HG03025 (cell line): ENCODE data around the gene GDF10.

Experiments used
- ATAC-seq: cut with Tn5 transposase; IDR thresholded peaks from one replicate; pipeline ENCODE4 v1.9.1; 2021; ENCODE audit warnings: mild to moderate bottlenecking, moderate library complexity; ENCODE audit not compliant: unreplicated experiment, low FRiP score

GDF10 gene

DNA sequence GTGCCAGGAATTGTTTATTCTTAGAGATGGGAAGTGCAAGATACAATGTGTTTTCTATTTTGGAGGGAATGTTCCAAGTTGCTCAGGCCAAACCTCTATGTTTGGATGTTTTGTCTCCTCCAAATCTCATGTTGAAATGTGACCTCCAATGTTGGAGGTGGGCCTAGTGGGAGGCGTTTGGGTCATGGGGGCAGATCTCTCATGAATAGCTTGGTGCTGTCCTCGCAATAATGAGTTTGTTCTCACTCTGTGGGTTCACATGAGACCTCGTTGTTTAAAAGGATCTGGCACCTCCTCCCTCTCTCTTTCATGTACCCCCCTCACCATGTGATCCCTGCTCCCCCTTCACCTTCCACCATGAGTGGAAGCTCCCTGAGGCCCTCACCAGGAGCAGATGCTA, 8.3 kb upstream of the GDF10 start:
- no peak for ATAC-seq

DNA sequence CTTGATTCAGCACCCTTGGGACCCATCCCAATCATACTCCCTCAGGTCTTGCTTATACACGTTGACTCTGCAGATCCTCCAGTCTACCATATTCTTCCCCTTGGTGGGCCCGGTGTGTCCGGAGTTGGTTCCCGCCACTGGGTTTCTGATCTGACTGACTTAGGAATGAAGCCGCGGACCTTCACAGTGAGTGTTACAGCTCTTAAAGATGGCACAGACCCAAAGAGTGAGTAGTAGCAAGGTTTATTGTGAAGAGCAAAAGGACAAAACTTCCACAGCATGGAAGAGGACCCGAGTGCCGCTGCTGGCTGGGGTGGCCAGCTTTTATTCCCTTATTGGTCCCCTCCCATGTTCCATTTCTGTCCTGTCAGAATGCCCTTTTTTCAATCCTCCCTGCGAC, 5.9 kb upstream of the GDF10 start:
- ATAC-seq: no peak

DNA sequence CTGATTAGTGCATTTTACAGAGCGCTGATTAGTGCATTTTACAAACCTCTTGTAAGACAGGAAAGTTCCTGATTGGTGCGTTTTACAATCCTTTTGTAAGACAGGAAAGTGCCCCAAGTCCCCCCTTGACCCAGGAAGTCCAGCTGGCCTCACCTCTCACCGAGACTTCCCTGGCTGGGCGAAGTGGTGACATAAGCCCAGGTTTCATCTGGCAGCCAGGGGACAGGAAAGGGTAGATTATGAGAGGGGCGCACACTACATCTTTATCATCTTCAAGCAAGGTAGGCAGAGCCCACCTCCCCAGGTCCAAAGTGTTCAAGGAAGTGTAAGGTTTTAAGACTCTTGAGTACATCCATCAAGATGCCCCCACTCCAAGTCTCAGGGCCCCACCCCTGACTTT, 5.5 kb upstream of the GDF10 start:
- ATAC-seq: no peak

DNA sequence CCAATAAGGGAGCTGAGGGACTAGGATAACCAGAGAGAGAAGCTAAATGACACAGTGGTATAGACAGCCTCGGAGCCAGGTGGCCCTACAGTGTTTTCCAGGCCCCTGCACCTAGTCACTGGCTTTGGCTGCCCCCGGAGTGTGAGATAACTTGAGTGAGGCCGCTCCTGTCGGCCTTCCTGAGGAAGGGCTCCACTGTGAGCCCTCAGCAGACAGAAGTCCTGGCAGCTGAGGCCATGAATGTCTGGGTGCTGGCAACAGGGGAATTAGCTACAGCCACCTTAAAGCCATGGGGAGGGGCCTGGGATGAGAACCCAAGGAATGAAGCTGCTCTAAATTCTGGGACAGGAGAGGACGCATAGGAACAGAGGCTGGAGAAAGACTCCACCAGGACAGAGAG, 4.6 kb upstream of the GDF10 start:
- ATAC-seq: no peak

DNA sequence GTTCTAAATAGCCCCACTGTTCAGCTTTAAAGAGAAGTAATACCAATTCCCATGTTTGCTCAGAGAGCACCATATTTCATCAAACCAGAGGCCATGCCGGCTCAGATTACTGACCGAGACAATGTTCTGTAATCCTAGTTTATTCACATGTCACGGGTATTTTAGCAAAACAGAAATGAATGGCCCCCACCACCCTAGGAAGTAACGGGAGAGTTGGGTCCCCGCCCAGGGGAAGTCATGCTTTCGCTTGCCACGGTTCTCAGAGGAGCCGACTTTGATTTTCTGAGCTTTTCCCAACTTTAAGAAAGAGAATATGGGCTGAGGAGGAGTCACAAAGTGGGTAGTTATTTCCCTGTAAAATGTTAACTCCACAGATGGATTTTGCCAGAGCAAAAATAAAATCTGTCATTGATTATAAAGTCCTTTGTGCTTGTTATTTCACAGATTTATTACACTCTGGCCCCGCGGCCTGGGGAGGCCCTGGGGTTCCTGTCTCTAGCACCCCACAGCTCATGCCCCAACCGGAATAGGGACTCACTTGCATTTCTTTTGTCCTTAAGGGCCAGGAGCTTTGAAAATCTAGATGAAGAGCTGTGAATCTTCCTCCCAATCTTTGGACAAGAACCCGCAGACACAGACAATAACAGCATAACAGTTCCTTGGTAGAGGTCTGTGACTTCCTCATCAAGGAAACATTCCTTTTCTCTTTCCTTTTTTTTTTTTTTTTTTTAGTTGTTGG, 3.7 kb upstream of the GDF10 start:
- no peak for ATAC-seq

DNA sequence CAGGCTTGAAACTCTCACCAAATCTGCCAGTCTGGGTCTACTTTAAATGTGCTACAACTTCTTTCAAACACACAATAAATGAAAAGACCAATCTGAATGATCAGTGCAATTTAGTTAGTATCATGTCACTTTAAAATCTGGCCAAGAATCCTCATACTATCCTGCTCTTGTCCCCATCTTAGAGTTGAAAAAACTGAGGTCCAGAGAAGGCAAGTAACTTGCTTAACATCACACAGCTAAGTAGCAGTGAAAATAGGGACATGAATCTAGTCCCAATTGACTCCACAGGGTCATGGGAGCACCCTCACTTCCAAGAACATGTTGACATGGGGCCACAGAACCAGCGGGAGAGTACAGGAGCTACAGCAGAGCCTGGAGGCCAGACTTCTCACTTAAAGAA, 3.1 kb upstream of the GDF10 start:
- ATAC-seq: no peak

DNA sequence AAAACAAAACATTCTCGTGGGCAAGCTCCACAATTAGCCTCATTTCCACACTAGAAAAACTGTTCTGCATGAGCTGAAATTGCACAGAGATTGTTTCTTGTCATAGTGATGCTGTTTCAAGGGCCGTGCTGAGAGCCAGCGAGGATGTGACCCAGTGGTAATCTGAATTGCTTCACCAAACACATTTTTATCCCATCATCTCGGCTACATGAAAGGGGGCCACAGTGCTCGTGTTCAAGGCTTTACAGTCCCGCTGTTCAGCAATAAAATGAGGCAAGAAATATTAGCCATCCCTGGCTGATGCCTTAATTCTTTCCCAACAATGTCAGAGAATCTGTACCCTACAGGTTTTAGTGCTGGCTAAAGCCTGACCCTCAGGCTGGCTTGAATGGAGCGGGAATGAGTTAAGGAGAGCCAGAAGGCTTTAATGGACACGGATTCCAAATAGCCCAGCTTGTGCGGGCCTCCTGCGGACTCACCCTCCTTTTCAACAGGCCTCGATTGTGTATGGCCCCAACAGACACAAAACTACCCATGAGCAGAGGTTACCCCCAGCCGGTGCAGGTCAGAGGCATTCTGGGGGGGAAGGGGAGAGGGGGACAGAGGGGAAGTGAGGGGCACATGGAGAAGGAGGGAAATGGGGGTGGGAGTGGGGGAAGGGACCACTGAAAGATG, 2.0 kb upstream of the GDF10 start:
- ATAC-seq: no peak

DNA sequence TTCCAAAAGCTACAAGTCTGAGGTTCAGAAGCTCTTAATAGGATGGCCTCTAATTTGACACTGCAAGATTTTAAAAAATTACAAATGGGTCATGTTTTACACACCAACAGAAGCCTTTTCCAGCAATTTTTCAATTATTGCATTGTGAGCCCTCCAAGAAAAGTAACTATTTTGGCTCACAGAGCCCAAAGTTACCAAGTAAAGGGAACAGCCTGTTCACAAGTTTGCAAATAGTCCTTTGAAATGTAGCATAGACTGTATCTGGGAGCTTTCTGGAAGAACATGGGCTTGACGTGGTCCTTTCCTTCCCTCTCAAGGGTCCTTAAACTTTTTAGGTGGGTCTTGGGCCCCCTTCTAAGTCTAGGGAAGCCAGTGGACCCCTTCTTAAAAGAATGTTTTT, 1.3 kb upstream of the GDF10 start:
- ATAC-seq: no peak

DNA sequence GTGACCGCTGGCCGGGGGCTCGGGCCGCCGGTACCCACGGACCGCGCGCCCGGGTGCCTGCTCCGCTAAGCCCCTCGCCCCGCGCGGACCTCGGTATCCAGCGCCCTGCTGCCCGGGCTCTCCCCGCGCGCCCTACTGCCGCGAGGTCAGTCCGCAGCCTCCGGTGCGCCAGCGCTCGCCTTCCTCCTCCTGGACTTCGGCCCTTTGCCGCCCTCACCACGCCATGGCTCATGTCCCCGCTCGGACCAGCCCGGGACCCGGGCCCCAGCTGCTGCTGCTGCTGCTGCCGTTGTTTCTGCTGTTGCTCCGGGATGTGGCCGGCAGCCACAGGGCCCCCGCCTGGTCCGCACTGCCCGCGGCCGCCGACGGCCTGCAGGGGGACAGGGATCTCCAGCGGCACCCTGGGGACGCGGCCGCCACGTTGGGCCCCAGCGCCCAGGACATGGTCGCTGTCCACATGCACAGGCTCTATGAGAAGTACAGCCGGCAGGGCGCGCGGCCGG, 483 bp downstream of the GDF10 start:
- no peak for ATAC-seq

DNA sequence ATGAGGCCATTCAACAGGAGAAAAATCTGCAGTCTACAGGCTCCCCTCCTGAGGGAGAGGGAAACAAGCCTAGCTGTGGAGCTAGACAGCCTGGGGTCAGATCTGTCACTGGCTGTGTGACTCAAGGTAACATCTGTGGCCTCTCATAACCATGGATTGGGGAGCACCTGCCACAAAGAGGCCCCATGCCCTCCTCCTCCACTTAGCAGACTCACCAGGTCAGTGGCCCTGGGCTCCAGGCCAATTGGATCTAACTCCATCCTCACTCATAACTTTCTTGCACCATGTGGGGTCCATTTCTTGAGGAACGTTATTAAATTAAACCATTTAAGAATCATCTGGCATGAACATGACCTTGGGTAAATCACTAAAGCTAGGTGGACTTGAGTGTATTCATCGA, 1.8 kb downstream of the GDF10 start:
- ATAC-seq: no peak

DNA sequence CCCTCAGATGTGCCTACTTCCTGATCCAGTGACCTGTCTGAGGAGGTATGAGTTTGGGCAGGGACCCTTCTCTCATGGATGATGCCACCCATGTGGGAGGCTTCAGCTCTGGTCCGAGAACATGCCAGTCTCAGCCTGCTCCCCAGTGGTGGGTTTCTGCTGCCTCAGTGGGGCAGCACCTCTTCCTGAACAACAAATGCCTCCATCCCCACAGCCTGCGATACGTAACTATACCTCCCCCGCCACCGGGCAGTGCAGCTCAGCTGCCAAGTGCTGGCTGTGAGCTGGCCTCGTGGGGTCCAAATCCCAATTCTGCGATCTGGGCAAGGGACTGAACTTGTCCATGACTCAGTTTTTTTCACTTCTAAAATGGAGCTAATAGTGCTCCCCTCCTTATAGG, 3.1 kb downstream of the GDF10 start:
- ATAC-seq: no peak

DNA sequence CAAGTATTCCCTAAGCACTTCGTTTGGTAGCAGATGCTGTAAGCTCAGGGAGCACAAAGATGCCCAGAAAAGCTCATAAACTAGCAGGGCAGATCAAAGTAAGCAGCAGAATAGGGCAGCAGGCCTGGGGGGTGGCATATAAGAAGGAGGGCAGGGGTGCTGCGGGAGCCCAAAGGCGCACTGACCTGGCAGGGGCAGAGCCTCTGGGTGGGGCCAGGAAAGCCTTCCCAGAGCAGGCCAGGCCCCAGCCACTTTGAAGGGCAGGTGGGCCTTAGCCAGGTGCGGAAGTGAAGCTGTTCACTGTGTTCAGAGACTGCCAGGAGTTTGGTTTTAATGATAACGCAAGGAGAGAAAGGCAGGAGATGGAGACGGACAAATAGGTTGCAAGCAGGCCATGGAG, 3.9 kb downstream of the GDF10 start:
- ATAC-seq: no peak

DNA sequence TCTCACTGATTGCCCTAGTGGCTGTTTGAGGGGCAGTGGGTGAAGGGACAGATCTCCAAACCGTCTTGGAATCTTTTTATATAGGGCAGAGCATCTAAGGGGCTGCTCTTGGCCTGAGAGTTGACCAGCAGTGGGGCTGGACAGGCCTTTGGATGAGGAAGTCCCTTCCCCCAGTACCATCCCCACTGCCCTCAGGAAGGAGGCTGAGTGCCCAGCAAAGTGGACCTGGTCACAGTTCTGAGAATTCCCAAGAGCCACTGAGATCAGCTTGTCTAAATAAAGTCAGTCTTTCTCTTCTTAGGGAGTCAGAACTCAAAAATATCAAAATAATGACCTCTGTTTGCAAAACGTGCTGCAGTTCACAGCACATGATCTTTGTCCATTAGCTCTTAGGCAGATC, 5.6 kb downstream of the GDF10 start:
- ATAC-seq: no peak

DNA sequence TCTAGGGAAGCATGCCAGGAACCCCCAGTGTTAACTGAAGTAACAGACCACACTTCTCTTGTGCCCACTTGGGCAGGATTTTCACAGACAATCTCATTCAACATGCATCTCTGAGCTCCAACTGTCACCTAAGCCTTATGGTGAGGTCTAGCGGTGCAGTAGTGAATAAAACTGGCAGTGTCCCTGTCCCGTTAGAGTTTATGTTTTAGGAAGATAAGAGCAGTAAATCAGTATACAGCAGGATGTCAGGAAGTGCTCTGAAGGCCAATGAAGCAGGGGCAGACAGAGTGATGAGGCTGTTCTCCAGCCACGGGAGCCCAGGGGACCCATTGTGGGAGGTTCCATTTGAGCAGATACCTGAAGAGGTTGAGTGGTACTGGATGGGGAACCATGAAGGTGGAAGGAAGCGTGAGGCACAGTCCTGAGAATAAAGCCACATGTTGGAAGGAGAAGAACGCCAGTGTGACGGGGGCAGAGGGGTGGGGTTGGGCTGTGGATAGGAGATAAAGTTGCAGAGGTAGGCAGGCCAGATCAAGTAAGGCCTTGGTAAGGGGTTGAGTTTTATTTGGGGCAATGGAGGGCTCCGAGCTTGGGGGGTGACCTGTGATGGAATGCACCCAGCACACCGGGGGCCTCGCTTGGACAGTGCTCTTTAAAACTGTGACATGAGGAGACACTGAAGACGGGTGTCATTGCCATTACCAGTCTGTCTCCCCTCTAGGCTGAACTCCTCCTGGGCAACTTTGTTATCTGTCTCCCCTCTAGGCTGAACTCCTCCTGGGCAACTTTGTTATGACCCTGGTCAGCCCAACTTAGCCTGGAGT, 6.6 kb downstream of the GDF10 start:
- ATAC-seq: no peak

DNA sequence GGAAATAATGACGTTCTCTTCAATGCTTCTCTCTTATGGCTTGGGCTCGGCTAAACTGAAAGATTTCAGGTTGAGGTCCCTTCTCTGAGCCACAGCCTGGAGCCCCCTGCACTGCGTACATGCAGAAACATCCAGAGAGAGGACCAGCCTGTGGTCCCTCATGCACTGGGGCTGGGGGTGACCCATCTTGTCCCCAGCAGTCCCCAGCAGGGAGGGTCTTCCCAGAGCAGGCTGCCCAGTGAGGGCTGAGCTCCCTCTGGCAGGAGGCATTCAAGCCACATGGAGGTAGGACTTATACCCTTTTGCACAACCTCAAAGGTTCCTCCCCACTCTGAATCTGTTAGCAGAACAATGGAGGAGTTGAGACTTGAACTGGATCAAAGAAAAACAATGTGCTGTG, 7.4 kb downstream of the GDF10 start:
- no peak for ATAC-seq

DNA sequence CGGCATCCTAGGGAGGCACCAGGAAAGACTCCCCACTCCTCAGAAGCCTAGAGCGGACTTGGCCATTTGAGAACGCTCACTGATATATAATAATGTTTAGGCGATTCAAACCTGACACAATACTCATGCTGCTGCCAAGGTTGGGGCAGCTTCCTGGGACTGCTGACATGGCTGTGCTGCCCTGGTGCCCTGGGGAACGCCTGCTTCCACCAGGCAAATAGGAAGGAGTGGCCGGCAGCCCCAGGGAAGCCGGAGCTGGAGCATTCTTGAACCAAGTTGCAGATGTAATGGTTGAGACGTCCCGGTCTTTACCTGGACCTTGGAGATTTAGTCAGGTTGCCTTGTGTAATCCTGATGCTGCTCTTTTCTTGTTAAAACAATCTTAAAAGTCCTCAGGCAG, 8.8 kb downstream of the GDF10 start:
- ATAC-seq: no peak

DNA sequence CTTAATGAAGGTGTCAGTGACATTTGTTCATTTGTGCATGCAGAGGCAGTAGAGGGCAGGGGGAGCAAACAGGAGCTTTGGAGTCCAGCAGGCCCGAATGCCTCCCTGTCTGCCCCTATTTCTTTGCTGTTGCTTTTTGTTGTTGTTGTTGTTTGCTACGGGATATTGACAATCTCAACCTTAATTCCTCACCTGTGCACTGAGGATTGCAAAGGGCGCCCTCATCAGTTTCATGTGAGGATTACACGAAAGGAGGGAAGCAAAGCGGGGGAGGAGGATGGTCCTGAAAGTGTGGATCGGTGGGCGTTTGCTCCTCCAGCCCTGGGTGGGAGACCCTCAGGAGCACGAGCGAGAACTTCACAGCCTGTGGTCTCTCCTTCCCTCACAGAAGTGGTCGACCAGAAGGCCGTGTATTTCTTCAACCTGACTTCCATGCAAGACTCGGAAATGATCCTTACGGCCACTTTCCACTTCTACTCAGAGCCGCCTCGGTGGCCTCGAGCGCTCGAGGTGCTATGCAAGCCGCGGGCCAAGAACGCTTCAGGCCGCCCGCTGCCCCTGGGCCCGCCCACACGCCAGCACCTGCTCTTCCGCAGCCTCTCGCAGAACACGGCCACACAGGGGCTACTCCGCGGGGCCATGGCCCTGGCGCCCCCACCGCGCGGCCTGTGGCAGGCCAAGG, 9.6 kb downstream of the GDF10 start:
- ATAC-seq: no peak

DNA sequence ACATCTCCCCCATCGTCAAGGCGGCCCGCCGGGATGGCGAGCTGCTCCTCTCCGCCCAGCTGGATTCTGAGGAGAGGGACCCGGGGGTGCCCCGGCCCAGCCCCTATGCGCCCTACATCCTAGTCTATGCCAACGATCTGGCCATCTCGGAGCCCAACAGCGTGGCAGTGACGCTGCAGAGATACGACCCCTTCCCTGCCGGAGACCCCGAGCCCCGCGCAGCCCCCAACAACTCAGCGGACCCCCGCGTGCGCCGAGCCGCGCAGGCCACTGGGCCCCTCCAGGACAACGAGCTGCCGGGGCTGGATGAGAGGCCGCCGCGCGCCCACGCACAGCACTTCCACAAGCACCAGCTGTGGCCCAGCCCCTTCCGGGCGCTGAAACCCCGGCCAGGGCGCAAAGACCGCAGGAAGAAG, 10.1 kb downstream of the GDF10 start:
- ATAC-seq: no peak

DNA sequence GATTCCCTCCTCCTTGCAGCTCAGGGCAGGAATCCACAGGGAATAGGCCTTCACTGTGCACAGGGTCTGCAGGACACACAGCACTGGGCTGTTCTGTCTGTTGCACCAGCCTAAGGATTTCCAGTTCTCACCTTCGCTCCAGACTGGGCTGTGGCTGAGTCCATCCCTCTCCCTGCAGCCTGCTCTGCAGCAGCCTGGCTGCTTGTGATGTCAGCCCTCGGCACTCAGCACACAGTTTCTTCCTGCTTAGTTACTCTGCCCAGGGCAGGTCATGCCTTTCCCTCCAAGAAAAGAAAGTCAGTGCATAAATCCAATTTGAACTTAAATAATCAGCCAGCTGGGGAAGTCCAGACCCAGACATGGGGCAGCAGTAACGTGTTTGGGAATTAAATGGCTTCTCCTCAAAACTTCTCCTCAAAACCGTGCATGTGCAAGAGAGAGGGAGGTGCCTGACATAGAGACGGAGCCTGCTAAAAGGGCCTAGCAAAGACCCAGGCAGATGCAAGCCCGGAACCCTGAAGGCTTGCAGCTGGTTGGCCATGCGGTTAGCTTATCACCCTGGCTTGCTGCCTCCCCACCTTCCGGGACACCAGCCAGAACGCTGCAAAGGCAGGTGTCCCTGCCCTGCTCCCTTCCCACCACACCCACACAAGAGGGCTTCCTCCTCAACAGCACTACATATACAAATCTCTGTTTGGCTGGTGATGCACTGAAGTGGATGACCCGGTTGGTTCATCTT, 11.4 kb downstream of the GDF10 start:
- ATAC-seq: no peak
